Transverse colon (tissue), 4 donors: ENCODE data around the gene PTPDC1. TPM values are rescaled to one million over a fixed set of nuclear protein-coding genes. Genes with fewer than 3 reads are reported as not detected.
A peak's percentile ranks its signal among the peaks of the same experiment; 100 is the strongest.

Source experiments
- DNase-seq: peaks from one replicate; pipeline ENCODE4 v3.0.0-alpha.2; 2019
- H3K27ac ChIP-seq, 4 donors: fragments of 200-600 bp; sonication (generic); 2 replicates each; pipeline ENCODE4 v1.5.1; 2016 to 2018; ENCODE audit warnings: inconsistent platforms in 4 of 4
- H3K27me3 ChIP-seq: fragments of 200-600 bp; sonication (generic); 2 replicates; pipeline ENCODE4 v1.5.1; 2017; ENCODE audit warnings: inconsistent platforms
- H3K36me3 ChIP-seq, 4 donors: fragments of 200-600 bp; sonication (generic); 2 replicates each; pipeline ENCODE4 v1.5.1; 2017 to 2019; ENCODE audit warnings: inconsistent platforms in 4 of 4
- H3K4me1 ChIP-seq, 4 donors: fragments of 200-600 bp; sonication (generic); 2 replicates each; pipeline ENCODE4 v1.5.1; 2017 to 2020; ENCODE audit warnings: inconsistent platforms in 4 of 4
- H3K4me3 ChIP-seq, 4 donors: fragments of 200-600 bp; sonication (generic); 1 replicate in 1 of 4; 2 replicates in 3 of 4; pipeline versions ENCODE4 v1.5.1 to v1.6.1; 2017 to 2019; ENCODE audit warnings: inconsistent platforms in 4 of 4
- H3K9me3 ChIP-seq, 2 donors: fragments of 200-600 bp; sonication (generic); 2 replicates each; pipeline ENCODE4 v1.5.1; 2017 to 2019; ENCODE audit warnings: inconsistent platforms in 2 of 2
- CTCF ChIP-seq, 5 experiments: fragments of 200-600 bp in 3 of 5; fragments of 450-650 bp in 2 of 5; sonication (generic) in 3 of 5; IDR thresholded peaks; 1 replicate in 2 of 5; 2 replicates in 3 of 5; pipeline ENCODE4 v1.5.1; 2016 to 2017; ENCODE audit warnings: antibody characterized with exemption in 5 of 5, inconsistent platforms in 3 of 5, mild to moderate bottlenecking in 2 of 5, moderate library complexity in 1 of 5
- EP300 ChIP-seq: sonication (generic); formaldehyde crosslinking; IDR thresholded peaks from one replicate; pipeline ENCODE4 v1.6.1; 2017; ENCODE audit warnings: antibody characterized with exemption, low read depth
- POLR2A ChIP-seq: fragments of 450-650 bp; IDR thresholded peaks from one replicate; pipeline ENCODE4 v1.6.1; 2016; ENCODE audit warnings: antibody characterized with exemption, mild to moderate bottlenecking, moderate library complexity
- POLR2AphosphoS5 ChIP-seq, 3 donors: sonication (generic); formaldehyde crosslinking; IDR thresholded peaks; one replicate each; pipeline ENCODE4 v1.6.1; 2016; ENCODE audit warnings: antibody characterized with exemption in 3 of 3
- WGBS, 2 donors: methylation state at CpG; one replicate each; pipeline ENCODE4 v1.1.5; 2018; ENCODE audit warnings: low coverage in 1 of 2; 5-methylcytosine and 5-hydroxymethylcytosine counted together
- in situ Hi-C, 4 donors: fragments of 200-750 bp; cut with MboI; loops; one replicate each; pipeline versions ENCODE4 v1.15.0 to v1.15.1; 2017; ENCODE audit warnings: low sequenced_read_pairs in 3 of 4, low pct_ligation_motif_present in 1 of 4, low pct_unique_long_range_greater_than_20kb in 1 of 4
- intact Hi-C: fragments of 100-400 bp; cut with DNase I; formaldehyde crosslinking; loops from one replicate; pipeline ENCODE4 v1.15.1; 2023; ENCODE audit warnings: low total_unique reads
- total RNA-seq, 4 donors: library from RNA; depleted of rRNA; stranded (reverse); fragments of >200 nt; gene quantifications; one replicate each; pipeline ENCODE4 v1.1.0, GENCODE V29; 2016

Gene PTPDC1
- total RNA-seq, 4 donors from 2014 or later: 11.2 to 25.1 (median 16.0) TPM

- 95 to 100% methylated on average over 1 of the region's 1 CpG for WGBS, 2 donors
- intact Hi-C loops (no loop called here), in situ Hi-C loops (no loop called here)
- Histone ChIP-seq H3K9me3 (peaks cover 11 to 20% of the 10 kb centered on the region in 2 donors), H3K4me3 (no peak overlapping the region), H3K27ac (no peak overlapping the region), H3K36me3 (no peaks in the 10 kb centered on the region), H3K4me1 (no peaks in the 10 kb centered on the region), H3K27me3 (no peaks in the 10 kb centered on the region)
- no peak for TF ChIP-seq POLR2AphosphoS5 (IDR thresholded peaks at IDR 0.05)
- TF ChIP-seq CTCF (IDR thresholded peaks at IDR 0.05): no peak
- no peak for TF ChIP-seq EP300
- TF ChIP-seq POLR2A: no peak
- DNase-seq: no peak
Measured at GRCh38 chr9:94126844-94127243, 42.6 kb downstream of the PTPDC1 start.

- intact Hi-C loops: no loop called here
- Histone ChIP-seq H3K27me3 (no peaks in the 10 kb centered on the region), H3K4me3 (no peak overlapping the region), H3K36me3 (no peaks in the 10 kb centered on the region), H3K4me1 (no peaks in the 10 kb centered on the region), H3K27ac (no peak overlapping the region), H3K9me3 (peaks cover 11 to 20% of the 10 kb centered on the region in 2 donors)
- no peak for DNase-seq
- in situ Hi-C loops: no loop called here
- TF ChIP-seq POLR2AphosphoS5 (IDR thresholded peaks at IDR 0.05) (no peak), EP300 (no peak), POLR2A (no peak), CTCF (IDR thresholded peaks at IDR 0.05) (no peak)
Measured at GRCh38 chr9:94127806-94128205, 43.5 kb downstream of the PTPDC1 start.

DNA sequence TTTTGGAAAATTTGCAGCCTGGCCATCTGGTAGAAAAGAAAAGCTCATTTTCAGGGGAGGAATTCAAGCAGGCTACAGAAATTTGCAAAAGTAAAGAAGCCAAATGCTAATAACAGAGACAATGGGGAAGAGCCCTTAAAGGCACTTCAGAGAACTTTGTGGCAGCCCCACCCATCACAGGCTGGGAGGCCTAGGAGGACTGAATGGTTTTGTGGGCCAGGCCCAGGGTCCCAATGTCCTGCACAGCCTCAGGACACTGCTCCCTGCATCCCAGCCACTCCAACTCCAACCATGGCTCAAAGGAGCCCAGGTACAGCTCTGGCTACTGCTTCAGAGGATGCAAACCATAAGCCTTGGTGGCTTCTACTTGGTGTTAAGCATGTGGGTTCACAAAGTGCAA, 44.3 kb downstream of the PTPDC1 start:
- no peaks in the 10 kb centered on the region for H3K4me1 ChIP-seq
- no peak overlapping the region for H3K4me3 ChIP-seq
- H3K27ac ChIP-seq: no peak overlapping the region
- no peaks in the 10 kb centered on the region for H3K27me3 ChIP-seq
- TF ChIP-seq CTCF (IDR thresholded peaks at IDR 0.05): no peak
- TF ChIP-seq POLR2AphosphoS5 (IDR thresholded peaks at IDR 0.05): no peak
- no peak for TF ChIP-seq POLR2A
- TF ChIP-seq EP300: no peak
- no peaks in the 10 kb centered on the region for H3K36me3 ChIP-seq
- DNase-seq: no peak
- intact Hi-C loops (no loop called here), in situ Hi-C loops (no loop called here)
- peaks cover 11 to 20% of the 10 kb centered on the region in 2 donors for H3K9me3 ChIP-seq

DNA sequence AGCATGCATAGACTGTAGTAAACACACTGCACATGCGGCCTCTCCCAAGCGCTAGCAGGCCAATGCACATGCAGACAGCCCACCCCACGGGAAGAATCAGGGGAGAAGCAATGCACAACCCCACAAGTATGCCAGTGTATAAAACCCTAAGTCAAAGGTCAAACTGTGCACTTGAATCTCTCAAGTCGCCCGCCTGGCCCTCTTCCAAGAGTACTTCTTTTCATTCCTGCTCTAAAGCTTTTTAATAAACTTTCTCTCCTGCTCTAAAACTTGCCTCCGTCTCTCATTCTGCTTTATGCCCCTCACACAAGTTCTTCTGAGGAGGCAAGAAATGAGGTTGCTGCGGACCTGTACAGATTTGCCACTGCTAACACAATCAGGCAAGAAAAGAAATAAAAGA, 50.4 kb downstream of the PTPDC1 start:
- Histone ChIP-seq H3K4me3 (no peak overlapping the region), H3K27ac (peak overlapping the region; percentile 54 to 74 (median 62)), H3K27me3 (no peaks in the 10 kb centered on the region), H3K9me3 (no peaks in the 10 kb centered on the region), H3K4me1 (peaks cover 0 to 26% (median 16%) of the 10 kb centered on the region in 4 donors), H3K36me3 (no peaks in the 10 kb centered on the region)
- no peak for DNase-seq
- in situ Hi-C loops (no loop called here), intact Hi-C loops (loop anchor here (1.0 kb wide), 1 partner anchor 32 kb away; no protein-coding TSS in a partner anchor)
- no peak for TF ChIP-seq POLR2A
- no peak for TF ChIP-seq POLR2AphosphoS5 (IDR thresholded peaks at IDR 0.05)
- TF ChIP-seq CTCF (IDR thresholded peaks at IDR 0.05): no peak
- no peak for TF ChIP-seq EP300
- 66 to 67% methylated on average over 2 to 7 of the region's 7 CpGs for WGBS, 2 donors
